Fibroblast of villous mesenchyme (primary cell): ENCODE data around the gene OLFM4. TPM values are rescaled to one million over a fixed set of nuclear protein-coding genes. Genes with fewer than 3 reads are reported as not detected.
"Not testable (repeated sequence)": the region's sequence is repeated elsewhere in the genome, so short reads cannot be mapped to it uniquely, and the experiment has no call there.

Experiments used
- DNase-seq: peaks from one replicate; pipeline ENCODE4 v3.0.0-alpha.2; 2010; ENCODE audit warnings: low read depth
- H3K4me3 ChIP-seq: 2 replicates; pipeline ENCODE4 v1.5.1; 2011; ENCODE audit warnings: low read depth, mild to moderate bottlenecking, low read length
- total RNA-seq: library from RNA; depleted of rRNA; stranded (reverse); fragments of >200 nt; gene quantifications from 2 replicates; pipeline ENCODE4 v1.2.3, GENCODE V29; 2012
- TF ChIP-seq, protein P1 (sequence below): IDR thresholded peaks from 2 replicates; pipeline ENCODE4 v1.5.1; 2012; ENCODE audit warnings: low read depth, mild to moderate bottlenecking, low read length; ENCODE audit not compliant: insufficient read depth

Gene OLFM4
- total RNA-seq, 1 donor, result under 0.01 TPM

DNA sequence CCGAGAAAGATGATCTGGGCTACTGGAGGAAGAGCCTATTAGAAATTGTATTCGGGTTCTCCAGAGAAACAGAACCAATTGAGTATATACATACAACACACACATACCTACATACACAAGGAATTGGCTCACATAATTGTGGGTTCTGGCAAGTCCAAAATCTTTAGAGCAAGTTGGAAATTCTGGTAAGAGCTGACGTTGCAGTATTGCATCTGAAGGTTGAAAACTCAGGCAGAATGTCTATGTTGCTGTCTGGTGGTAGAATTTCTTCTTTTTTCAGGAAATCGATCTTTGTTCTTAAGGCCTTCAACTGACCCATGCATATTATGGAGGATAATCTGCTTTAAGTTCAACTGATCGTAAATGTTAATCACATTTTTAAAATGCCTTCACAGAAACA is 15.5 kb upstream of the OLFM4 start:
- no peak for DNase-seq
- TF ChIP-seq, protein P1, sequence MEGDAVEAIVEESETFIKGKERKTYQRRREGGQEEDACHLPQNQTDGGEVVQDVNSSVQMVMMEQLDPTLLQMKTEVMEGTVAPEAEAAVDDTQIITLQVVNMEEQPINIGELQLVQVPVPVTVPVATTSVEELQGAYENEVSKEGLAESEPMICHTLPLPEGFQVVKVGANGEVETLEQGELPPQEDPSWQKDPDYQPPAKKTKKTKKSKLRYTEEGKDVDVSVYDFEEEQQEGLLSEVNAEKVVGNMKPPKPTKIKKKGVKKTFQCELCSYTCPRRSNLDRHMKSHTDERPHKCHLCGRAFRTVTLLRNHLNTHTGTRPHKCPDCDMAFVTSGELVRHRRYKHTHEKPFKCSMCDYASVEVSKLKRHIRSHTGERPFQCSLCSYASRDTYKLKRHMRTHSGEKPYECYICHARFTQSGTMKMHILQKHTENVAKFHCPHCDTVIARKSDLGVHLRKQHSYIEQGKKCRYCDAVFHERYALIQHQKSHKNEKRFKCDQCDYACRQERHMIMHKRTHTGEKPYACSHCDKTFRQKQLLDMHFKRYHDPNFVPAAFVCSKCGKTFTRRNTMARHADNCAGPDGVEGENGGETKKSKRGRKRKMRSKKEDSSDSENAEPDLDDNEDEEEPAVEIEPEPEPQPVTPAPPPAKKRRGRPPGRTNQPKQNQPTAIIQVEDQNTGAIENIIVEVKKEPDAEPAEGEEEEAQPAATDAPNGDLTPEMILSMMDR, result no peak
- H3K4me3 ChIP-seq, result no peak overlapping the region

DNA sequence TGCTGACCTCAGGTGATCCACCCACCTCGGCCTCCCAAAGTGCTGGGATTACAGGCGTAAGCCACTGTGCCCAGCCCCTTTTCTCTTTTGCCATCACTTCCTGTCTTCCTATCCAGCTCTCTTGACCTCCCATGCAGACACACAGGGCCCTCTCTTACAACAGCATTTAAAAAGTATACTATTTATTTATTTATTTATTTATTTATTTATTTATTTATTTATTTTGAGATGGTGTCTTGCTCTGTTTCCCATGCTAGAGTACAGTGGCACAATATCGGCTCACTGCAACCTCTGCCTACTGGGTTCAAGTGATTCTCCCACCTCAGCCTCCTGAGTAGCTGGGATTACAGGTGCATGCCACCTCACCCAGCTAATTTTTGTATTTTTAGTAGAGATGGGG is 14.6 kb upstream of the OLFM4 start:
- not testable (repeated sequence) for H3K4me3 ChIP-seq, DNase-seq

DNA sequence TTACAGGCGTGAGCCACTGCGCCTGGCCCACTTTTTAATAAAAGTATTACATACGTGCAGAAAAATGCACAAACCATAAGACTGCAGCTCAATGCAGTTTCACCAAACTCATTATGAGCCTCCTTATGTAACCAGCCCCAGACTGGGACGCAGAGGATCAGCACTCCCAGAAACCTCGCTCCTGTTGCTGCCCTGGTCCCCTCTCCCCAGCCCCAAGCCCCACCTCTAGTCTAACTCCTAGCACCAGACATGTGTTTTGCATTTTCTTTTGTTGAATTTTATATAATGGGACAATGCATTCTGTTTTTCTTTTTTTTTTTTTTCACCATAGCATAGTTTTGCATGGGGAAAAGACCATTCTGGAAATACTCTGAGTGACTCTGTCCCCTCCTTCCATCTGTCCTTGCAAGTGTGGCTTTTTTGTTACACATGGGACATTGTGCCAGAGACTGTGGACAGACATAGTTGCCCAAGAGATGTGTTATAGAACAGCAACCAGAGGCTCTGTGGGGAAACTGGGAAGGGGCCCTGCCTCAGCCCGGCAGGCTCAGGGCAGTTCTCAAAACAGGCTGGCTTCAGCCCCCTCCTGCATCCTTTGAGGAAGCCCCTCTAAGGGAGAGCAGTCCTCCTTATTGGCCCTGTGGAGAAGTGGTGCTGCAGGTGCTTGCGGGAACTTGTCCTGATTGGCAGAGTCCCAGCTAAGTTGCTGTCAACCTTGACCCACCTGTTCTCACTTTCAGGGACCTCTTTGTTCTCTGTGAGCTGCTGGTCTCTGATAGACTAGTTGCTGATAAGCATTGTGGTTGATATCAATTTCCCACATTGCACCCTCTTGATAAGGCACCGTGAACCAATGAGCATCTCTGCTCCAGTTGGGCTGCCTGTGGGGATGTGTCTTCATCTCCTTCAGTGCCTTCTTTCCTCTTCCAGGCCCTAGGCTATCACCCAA is 13.8 kb upstream of the OLFM4 start:
- DNase-seq, result no peak
- no peak overlapping the region for H3K4me3 ChIP-seq
- TF ChIP-seq, protein P1, result no peak

DNA sequence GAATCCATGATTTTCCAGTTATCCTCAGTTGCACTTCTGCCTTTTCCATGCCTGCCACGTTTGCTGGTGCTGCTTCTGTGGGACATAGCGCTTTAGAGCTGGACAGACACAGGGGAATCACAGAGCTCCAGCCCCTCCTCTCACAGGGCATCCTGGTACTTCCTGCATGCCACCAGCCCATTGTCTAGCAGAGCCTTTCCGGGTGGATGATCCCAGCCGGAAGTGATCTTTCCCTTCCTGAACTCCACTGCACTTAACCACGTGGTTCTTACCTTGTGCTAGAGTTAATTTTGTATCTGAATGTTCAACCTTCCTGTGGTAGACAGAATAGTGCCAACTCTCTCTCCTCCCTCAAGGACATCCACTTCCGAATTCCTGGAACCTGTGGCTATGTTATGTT is 12.6 kb upstream of the OLFM4 start:
- no peak for DNase-seq
- no peak overlapping the region for H3K4me3 ChIP-seq
- TF ChIP-seq, protein P1, result no peak

DNA sequence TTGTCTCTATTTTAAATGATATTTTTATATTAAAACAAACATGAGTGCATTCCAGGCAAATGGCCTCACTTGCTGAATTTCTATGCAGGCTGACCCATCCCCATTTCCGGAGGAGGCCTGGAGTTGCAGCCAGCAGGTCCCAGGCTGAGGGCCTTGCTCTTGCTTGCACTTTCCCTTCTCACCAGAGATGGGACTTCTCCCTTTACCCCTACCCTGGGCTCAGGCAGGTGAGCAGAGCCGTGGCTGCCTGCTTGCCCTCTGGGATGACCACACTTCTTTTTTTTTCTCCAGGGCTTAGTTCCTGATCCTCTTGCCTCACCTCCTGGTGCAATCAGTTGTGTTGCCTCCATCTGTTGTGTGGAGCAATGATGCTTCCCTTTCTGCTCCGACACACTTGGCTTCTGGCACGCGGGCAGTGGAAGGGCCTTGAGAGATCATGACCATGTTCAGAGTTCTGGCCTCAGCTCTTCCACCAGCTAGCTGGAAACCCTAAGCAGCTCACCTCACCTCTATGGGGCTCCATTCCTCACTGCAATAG is 11.1 kb upstream of the OLFM4 start:
- TF ChIP-seq, protein P1, result no peak
- no peak overlapping the region for H3K4me3 ChIP-seq
- no peak for DNase-seq

DNA sequence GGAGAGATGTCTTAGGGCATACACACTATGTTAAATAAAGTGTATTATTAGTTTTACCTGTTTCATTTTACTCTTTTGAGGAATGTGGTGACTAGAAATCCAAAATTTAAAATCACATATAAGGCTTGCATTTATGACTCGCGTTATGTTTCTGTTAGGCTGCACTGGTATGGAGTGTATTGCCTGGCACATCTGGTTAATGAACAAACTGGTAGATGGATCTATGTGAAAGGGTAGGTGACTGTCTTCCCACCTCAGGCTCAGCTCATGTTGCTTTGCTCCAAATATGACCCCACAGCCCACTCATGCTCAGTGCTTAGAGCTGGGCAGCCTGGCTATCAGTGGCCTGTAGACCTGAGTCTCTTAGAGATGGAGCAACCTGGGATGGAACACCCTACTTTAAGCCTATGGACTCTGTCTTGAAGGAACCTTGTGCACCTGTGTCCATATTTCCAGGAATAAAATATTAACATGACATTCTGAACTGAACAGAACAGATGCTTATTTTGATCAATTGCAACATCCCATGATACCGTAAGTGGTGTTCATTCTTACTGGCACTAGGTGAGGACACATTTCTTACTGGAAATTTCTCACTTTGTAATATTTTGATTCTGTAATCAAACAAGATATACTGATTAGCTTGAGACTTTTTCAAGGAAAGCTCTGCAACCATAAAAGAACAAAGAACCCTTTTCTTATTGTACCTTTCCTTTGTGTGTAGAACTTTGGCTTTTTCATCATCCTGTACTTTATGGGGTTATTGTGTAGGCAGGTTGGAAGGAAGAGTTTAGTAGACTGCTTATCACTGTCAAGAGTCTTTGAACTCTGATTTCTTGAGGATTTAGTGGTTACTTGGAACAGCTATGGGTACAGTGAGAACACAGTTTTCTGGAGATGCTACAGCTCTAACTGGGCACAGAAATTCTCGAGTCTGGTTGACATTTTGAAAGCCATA is 9.6 kb upstream of the OLFM4 start:
- TF ChIP-seq, protein P1, result no peak
- no peak for DNase-seq
- no peak overlapping the region for H3K4me3 ChIP-seq

DNA sequence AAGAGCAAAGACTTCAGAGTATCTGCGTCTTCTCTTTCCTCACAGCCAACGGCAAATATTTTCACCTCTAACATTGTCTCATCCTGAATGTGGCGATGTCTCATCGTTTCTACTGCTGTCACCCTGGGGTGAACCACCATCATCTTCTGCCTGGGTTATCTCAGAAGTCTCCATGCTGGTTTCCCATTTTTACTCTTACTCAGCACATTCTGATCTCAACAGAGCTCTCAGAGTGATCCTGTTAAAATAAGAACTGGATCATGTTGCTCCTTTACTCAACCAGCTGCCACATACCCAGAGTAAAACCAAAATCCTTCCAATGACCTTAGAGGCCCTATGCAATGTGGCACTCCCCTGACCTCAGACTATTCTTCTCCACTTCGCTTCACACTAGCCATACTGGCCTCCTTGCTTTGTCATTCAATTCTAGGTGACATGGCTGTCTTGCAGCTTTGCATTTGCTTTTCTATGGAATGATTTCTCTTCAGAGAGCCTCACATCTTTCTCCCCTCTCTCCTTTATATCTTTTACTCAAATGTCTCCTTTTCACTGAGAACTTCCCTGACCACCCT is 7.8 kb upstream of the OLFM4 start:
- no peak overlapping the region for H3K4me3 ChIP-seq
- TF ChIP-seq, protein P1, result no peak
- no peak for DNase-seq
